NCI-H526 treated with DMSO at 0.1 percent for 48 hours (cell line): ENCODE data around the gene MATN3.
A peak's percentile ranks its signal among the peaks of the same experiment; 100 is the strongest.

Experiments
- DNase-seq: peaks from one replicate; lab custom pipeline; 2025; lab: John Stamatoyannopoulos, UW

Gene MATN3

DNA sequence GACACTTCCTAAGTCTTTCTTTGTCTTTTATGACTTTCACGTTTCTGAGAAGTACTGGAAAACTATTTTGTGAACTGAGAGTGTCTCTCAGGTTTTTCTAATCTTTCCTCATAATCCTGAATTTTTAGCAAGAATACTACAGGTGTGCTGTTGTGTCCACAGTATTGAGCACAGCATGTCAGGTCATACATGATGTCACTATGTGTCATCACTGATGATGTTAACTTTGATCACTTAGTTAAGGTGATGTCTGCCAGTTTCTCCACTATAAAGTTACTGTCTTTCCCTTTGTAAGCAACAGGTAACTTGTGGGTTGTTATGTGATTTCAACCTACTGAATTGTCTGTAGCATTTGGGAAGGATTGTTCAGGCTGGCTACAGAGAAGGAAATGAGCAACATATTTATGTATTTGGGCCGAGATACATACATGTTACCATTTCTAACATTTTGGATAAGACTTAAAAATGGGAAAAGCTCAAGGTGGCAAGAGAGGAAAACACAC, 11.1 kb downstream of the MATN3 start:
- DNase-seq = no peak

DNA sequence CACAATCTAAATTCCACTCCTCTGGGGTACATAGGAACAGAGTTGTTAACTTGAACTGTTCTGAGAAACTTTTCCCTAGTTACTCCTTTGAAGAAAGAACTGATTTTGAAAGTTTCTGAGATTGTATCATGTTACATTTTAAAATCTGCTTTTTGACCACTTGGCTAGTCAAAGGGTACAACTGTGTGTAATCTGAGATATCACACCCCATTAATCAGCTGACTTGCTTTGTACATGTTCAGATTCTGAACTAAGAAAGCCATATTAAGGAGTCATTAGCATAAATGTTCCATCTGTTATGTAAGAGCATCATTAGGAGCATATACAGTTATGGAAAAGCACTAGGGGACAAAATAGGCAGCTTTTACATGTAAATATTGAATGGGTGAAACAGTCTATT, 18.7 kb downstream of the MATN3 start:
- no peak for DNase-seq

DNA sequence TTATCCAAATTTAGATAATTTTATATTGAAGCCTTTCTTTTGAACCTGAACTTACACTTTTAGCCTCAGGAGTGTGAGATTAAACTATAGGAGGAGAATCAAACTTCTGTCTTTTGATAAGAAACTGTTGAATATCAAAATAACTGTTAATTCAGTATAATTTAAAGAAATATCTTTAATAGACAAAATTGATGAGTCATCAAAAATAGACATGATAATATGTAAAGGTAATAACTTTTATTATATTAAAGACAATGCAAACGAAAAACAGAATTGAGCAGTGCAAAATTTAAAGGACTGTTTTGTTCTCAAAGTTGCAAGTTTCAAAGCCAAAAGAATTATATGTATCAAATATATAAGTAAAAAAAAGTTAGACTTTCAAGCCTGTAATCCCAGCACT, 20.6 kb downstream of the MATN3 start:
- DNase-seq = no peak

DNA sequence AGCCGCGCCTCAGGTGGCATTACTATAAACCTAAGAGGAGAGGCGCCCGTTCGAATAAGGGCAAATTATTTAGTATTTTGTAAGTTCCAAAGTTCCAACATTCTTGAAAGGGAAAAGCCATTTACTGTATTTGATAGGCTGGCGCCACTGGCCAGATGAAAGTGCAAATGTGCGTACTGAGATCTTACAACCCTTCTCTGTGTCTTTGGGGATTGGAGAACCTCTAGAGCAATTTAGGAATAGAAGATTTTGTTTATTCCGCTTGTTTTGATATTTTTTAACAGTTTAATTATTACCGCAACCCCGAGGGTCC, 22.1 kb downstream of the MATN3 start:
- DNase-seq = no peak

DNA sequence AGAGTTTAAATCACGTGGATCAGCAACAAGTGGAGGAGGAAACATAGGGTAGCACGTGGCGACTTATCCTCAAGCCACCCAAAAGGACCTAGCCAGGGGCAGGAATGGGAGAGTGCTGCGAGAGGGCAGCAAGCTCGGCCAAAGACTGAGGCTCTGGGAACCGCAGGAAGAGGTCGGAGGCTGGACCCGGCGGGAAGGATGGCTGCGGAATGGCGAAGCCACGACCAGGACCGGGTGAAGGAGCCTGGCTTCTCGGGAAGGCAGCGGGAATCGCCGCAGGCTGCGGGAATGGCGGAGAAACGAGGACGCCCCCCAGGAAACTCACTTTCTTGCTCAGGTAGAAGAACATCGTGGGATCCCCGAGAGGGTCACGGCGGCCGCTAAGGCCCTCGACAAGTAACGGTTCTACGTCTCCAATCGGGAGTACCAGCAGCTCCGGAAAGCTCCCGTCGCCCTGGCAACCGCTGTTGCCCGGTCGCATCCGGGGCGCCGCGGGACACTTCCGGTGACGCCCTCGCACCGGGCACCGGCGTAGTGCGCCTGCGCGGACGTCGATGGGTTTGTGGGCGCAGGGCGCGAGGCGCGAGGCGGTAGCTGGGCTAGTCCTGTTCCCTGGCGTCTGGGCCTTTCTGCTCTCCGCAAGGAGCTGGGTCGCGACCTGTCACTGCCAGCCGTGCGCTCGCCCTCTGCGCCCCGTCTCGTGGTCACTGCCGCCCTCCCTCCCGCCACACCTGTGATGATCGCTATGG, 22.6 kb downstream of the MATN3 start, which contains the start of gene WDR35:
Gene WDR35, minus strand, starts transcription at position 439 of the 749 bp plus-strand sequence. Its CDS starts 90 bp downstream, at position 349.
- DNase-seq = peak; percentile 73

DNA sequence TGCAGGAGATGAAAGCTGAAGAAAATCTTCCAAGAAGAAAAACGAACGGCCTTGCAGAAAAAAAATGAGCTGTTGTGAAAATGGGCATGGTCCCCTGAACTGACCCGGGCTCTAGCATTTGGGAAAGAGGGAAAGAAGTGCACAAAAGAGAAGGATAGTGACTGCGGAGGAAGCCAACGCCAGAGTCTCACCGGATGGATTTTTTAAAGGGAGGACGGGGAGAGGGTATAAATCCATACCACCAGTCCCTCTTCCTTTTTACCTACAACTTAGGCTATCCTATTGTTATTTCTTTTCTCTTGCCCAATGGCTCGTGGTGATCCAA, 23.2 kb downstream of the MATN3 start:
- no peak for DNase-seq

DNA sequence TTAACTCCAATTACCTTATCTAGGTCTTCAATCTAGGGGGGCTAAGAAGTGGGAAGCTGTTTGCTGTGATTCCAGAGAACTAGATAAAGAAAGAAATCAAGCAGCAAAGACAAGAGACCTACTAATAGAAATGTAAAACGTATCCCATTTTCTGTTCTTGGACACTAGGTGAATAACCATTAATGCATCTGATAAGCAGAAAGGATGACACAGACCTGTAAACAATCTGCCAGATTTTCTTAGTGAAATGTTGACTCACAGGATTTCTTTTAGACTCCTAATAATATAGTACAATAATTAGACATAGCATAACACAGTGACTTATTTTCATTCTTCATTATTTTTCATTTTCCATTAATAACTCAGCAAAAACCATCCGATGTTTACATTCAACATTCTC, 23.9 kb downstream of the MATN3 start:
- DNase-seq = no peak

DNA sequence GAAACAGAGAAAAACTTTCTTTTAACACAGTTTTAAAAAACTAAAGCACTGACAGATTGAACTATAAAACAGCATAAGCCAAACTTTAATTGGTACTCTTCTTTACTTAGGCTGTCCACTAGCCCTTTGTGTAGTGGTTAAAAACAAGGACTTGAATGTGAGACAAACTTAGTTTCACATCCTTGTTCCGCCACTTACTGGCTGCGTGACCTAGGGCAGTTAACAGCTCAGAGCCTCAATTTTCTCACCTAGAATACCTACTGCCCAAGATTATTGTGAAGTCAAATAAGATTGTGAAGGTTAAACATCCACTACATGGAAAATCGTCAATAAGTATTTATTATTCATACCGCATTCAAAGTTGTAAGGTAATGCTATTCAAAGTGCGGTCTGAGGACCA, 24.5 kb downstream of the MATN3 start:
- no peak for DNase-seq

DNA sequence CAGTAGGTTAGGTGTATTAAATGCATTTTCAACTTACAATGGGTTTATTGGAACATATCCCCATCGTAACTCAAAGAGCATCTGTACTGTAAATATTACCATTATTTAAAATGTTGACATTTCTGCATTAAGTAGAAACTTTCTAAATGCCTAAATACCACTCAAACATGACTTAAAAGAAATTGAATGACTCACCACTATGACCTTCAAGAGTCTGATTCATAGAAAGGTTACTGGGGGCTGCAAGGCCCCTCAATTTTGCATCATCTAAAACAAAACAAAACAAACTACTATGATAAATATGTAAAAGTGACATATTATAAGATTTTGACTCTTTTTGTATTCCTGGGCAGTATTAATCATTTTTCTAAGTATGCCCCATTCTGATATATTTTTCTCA, 30.2 kb downstream of the MATN3 start:
- no peak for DNase-seq

DNA sequence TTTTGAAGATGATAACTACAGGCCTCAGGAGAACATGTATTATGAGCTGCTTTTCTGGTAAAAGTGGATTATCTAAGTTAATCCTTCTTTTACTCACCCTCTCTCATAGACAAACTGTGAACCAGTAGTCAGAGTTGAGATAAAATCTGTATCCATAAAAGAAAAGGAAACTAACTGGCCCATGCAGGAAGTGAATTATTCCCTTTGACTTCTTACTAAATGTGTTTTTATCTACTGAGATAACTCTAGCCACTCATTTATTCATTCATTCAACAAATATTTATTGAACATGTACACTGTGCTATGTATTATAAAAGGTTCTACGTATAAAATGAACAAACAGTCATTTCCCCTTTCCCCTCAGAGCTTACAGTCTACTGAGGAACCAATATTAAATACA, 32.5 kb downstream of the MATN3 start:
- no peak for DNase-seq

DNA sequence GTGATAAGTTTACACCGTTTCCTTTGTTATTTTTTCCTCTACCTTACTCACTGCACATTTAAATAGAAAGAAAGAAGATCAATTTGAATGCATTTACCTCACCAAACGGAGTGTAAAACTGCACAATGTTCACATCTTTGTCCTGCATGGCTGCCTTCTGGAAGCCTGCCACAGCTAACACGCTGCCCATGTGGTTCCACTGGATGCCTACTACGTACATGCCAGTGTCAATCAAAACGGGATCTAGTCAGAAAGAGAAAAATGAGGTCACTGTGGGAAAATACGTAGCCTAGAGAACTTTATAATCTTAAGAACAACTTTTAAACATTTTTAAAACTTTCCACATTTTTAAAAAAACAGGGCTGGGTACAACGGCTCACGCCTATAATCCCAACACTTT, 39.0 kb downstream of the MATN3 start:
- no peak for DNase-seq

DNA sequence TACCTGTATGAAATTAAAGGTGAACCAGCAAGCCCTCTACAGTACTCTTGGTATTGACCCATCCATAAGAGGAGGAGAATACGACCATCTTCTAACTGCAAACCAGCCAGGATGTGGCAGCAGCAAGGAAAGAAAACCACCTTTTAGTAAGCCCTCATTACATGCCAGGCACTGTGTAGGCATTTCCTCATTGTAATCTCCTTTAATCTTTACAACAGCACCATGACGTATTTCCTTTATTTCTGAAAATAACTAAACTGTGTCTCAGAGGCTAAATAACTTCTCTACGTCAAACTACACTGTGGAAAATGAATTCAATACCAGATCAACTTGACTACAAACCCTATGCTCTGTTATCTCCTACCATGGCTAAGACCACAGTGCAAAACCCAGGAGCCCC, 40.8 kb downstream of the MATN3 start:
- DNase-seq = no peak

DNA sequence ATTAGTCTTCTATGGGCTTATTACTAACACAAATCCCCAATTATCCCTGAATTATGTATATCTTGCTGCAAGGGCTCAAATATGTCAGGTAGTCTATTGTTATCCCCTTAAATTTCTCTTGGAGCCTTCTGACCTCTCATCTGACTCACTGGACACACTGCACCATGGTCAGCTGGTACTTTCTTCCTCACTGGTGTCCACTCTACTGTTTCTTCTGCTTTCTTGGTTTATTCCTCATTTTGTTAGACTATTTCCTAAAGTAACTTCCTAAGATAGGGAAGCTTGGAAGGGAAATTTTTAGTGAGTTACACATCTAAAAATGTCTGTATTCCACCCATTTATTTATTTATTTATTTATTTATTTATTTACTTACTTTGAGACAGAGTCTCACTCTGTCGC, 49.1 kb downstream of the MATN3 start:
- no peak for DNase-seq

DNA sequence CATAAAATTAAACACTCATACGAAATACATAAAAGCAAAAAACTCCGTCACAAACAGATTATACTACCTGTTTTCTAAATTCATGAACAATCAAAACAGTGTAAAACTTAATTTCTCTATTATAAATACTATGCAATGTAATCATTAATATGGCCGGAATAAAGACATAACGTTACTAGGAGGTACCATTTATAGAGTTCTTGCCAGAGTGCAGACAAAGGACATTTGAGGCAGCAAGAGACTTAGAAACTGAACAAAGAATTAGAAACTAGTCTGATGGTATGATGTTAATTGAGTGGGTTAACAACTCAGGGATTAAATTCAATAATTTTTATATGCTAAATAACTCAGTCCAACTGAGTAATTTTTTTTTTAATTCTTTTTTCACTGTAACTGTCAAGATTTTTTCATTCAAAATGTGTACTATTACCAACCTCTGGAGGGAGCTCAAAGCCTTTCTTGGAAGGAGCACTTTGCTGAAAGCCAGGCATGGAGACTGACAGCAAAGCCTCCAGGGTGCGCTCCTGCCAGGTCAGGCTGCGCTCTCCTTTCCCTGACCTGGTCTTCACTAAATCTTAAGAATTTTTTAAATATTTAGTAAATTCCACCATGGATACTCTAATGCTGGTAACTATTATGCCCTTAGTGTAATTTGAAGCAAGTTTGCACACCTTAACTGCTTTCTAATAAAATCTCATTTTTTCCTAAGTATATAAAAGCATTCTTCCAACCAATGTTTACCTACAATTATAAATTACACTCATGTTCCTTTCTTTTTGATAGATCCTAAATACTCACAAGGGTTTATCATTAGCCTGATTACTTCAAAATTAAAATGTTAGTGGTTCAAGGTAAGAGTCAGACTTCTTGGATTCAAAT, 56.7 kb downstream of the MATN3 start:
- peak; percentile 42 for DNase-seq

DNA sequence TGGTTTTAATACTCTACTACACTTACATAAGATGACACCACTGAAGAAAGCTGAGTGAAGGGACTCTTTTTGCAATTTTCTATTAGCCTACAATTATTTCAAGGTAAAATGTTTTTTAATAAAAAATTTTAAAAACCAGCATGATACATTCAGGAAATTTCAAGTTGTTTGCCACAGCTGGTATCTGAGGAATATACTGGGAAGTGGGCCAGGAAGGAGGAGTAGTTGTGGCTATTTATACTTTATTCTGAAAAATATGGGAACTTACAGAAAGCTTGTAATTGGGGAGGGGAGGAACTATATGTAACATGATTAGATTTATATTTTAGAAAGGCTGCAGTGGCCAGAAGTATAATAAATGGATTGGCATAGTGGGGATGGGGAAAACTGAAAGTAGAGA, 63.4 kb downstream of the MATN3 start:
- DNase-seq = no peak

DNA sequence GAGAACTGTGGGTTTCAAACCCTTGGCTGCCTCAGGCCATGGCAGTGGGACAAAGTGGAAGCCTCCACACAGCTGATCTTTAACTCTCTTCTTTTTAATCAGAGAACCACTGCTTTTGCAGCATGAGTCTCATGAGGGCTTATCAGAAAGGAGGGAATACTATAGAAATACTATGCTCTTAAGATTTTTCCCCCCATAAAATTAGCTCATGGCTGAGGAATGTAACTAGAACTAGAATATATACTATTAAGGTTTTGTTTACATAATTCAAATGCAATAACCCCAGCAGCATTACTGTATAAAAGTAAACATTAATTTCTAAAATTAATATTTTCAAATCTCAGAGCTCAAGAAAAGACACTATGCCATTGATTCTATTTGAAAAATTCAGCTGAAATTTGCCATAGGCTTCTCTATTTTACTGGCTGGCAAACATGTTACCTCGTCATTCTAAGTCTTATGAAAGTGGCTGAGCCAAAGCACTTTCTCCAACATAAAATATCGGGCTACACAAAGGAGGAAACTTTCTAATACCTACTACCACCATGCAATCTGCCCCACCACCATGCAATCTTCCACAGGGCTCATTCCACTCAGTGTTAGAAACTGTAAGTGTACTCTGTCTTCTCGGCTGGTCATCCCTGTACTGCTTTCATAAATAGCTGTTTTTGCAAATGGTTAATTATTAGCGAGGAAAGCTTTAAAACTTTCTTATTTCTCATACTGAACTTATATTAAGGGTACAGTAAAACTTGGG, 65.1 kb downstream of the MATN3 start:
- DNase-seq = no peak

DNA sequence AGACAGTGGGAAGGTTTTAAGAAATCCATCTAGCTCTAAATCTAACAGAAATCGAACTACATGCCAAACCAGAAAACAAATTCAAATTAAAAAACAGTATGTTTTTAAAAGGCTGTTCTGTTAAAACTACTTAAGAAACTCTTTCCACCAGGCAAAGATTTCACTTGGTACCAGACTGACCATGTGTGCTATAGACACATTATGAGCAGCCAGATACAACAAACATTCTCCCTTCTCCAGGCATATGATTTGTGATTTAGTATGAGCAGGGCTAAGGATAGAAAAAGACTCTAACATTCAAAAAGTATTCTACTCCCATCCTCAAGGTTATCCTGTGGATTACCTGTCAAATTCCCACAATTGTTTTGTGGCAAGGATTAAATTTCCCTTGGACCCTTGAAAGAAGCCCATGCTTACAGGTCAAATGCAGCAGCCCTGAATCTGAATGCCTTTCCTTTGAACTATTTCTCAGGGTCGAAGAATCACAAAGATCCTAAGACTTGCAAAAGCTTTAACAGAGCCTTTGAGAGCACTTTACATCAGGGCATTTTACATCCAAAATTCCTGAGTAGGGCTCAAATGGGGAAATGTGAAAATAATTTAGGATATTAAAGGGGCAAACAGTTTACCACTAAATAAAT, 68.1 kb downstream of the MATN3 start:
- DNase-seq = no peak

DNA sequence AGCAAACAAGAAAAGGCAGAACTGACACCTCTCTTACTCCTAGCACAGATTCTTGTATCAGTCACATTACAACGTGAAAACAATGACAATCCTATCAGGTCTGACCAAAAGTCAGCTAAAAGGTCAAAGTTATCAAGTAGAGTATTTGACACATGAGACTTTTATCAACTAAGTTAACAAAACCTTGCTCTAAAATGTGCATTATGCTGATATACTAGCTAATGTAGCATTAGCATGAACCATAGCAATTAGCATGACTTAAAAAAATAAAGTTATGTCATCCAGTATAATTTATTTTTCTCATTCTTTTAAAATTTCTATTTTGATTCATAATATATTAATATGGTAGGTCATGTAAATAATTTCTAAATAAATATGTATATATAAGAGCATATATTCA, 69.3 kb downstream of the MATN3 start:
- DNase-seq = no peak

DNA sequence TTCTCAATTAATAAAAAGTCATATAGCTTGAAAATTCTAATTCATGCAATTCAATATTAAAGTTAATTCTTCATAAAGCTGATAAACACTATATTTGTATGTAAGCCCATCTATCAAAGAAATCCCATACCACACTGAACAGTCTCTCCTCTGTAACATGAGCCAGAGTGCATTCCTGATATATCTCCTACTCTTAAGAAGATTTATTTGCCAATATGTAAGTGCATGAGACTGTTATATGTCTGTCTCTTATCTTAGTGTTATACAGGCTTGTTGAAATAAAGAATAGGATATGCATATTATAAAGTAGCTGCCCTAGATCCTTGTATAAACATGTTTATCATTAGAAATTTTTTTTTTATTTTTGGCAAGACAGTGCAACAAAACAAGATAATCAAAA, 70.3 kb downstream of the MATN3 start:
- no peak for DNase-seq
